Activated CD4-positive, alpha-beta T cell treated with anti-CD3 and anti-CD28 coated beads, Interleukin-2, amount 10 ng/mL, durations not matched to agents 7 days and 5 days (primary cell): ENCODE data around the gene ST6GAL1. TPM values are rescaled to one million over a fixed set of nuclear protein-coding genes. Genes with fewer than 3 reads are reported as not detected.
"Not testable (repeated sequence)": the region's sequence is repeated elsewhere in the genome, so short reads cannot be mapped to it uniquely, and the experiment has no call there.

Experiments used
- CTCF ChIA-PET: fragments of 350-600 bp; sonication (Branson Sonifier 250); formaldehyde crosslinking; loops from one replicate; lab custom pipeline; 2021; ENCODE audit warnings: antibody characterized with exemption; lab: Charles Lee
- POLR2A ChIA-PET: fragments of 350-600 bp; sonication (Branson Sonifier 250); formaldehyde crosslinking; loops from one replicate; lab custom pipeline; 2021; ENCODE audit warnings: antibody characterized with exemption; lab: Charles Lee
- DNase-seq: peaks from one replicate; pipeline ENCODE4 v3.0.0-alpha.2; 2020
- H3K27ac Mint-ChIP-seq: one replicate; pipeline ENCODE4 v1.8.0; 2021; ENCODE audit warnings: mild to moderate bottlenecking, moderate library complexity, mixed read lengths
- H3K27me3 Mint-ChIP-seq: one replicate; pipeline ENCODE4 v1.8.0; 2021; ENCODE audit warnings: mixed read lengths
- H3K36me3 Mint-ChIP-seq: one replicate; pipeline ENCODE4 v1.8.0; 2021; ENCODE audit warnings: low read depth, mixed read lengths
- H3K4me1 Mint-ChIP-seq: one replicate; pipeline ENCODE4 v1.8.0; 2021; ENCODE audit warnings: mixed read lengths
- H3K4me3 Mint-ChIP-seq: one replicate; pipeline ENCODE4 v1.8.0; 2021; ENCODE audit warnings: mild to moderate bottlenecking, moderate library complexity, mixed read lengths
- H3K9me3 Mint-ChIP-seq: one replicate; pipeline ENCODE4 v1.8.0; 2021; ENCODE audit warnings: mixed read lengths
- total RNA-seq, 2 experiments: library from RNA; stranded (reverse); gene quantifications; one replicate each; pipeline ENCODE4 v1.2.3, GENCODE V29; 2021

ST6GAL1 gene
- total RNA-seq, 2 experiments from 2014 or later = 145 to 183 TPM

GRCh38 chr3:186896006-186896405 is 34.3 kb upstream of the ST6GAL1 start:
- POLR2A ChIA-PET = no interaction called here
- Mint-ChIP-seq H3K36me3 (peaks cover 7% of the 10 kb centered on the region), H3K27ac (no peak overlapping the region)

GRCh38 chr3:186896875-186897274 is 33.5 kb upstream of the ST6GAL1 start:
- ChIA-PET CTCF (interaction anchor here (0.5 to 2.5 kb wide), 2 partner anchors 13 to 1413 kb away, joined by 3 to 6 read pairs; no protein-coding TSS in a partner anchor), POLR2A (no interaction called here)
- DNase-seq = no peak
- H3K27me3 Mint-ChIP-seq = no peaks in the 10 kb centered on the region
- H3K4me1 Mint-ChIP-seq = peaks cover 21% of the 10 kb centered on the region
- H3K4me3 Mint-ChIP-seq = no peak overlapping the region
- peaks cover 2% of the 10 kb centered on the region for H3K9me3 Mint-ChIP-seq
- no peak overlapping the region for H3K27ac Mint-ChIP-seq
- peaks cover 10% of the 10 kb centered on the region for H3K36me3 Mint-ChIP-seq

More at GRCh38 chr3:186896006-186896405, 34.3 kb upstream of the ST6GAL1 start:
- CTCF ChIA-PET = interaction anchor here (0.9 to 2.5 kb wide), 2 partner anchors 14 to 35 kb away, joined by 3 to 6 read pairs; partner anchors contain the start of gene ST6GAL1
- no peak for DNase-seq
- Mint-ChIP-seq H3K9me3 (peaks cover 2% of the 10 kb centered on the region), H3K27me3 (no peaks in the 10 kb centered on the region), H3K4me1 (peaks cover 13% of the 10 kb centered on the region), H3K4me3 (no peak overlapping the region)

- peaks cover 47% of the 10 kb centered on the region for H3K36me3 Mint-ChIP-seq
- ChIA-PET POLR2A (no interaction called here), CTCF (interaction anchor here (0.6 kb wide), 1 partner anchor 20 kb away, joined by 3 read pairs; no protein-coding TSS in a partner anchor)
- no peaks in the 10 kb centered on the region for H3K27me3 Mint-ChIP-seq
- H3K4me3 Mint-ChIP-seq = no peak overlapping the region
- peak; percentile 17 for DNase-seq
- H3K9me3 Mint-ChIP-seq = peaks cover 37% of the 10 kb centered on the region
- peaks cover 31% of the 10 kb centered on the region for H3K4me1 Mint-ChIP-seq
- peak overlapping the region; percentile 90 for H3K27ac Mint-ChIP-seq
Measured at GRCh38 chr3:186901135-186901734, 29.1 kb upstream of the ST6GAL1 start.

GRCh38 chr3:186902154-186902553 is 28.2 kb upstream of the ST6GAL1 start:
- Mint-ChIP-seq H3K4me3 (no peak overlapping the region), H3K9me3 (peaks cover 46% of the 10 kb centered on the region), H3K27ac (no peak overlapping the region), H3K36me3 (peaks cover 56% of the 10 kb centered on the region), H3K27me3 (peaks cover 2% of the 10 kb centered on the region), H3K4me1 (peaks cover 39% of the 10 kb centered on the region)
- POLR2A ChIA-PET = no interaction called here
- CTCF ChIA-PET = no interaction called here
- DNase-seq = no peak

GRCh38 chr3:186902713-186903112 is 27.6 kb upstream of the ST6GAL1 start:
- ChIA-PET POLR2A (no interaction called here), CTCF (no interaction called here)
- Mint-ChIP-seq H3K36me3 (peaks cover 62% of the 10 kb centered on the region), H3K27ac (peak overlapping the region; percentile 28), H3K4me3 (no peak overlapping the region), H3K27me3 (peaks cover 2% of the 10 kb centered on the region), H3K9me3 (peaks cover 52% of the 10 kb centered on the region), H3K4me1 (peaks cover 43% of the 10 kb centered on the region)
- DNase-seq = no peak

- H3K4me1 Mint-ChIP-seq = peaks cover 53% of the 10 kb centered on the region
- H3K9me3 Mint-ChIP-seq = peaks cover 61% of the 10 kb centered on the region
- H3K4me3 Mint-ChIP-seq, H3K27me3 Mint-ChIP-seq, POLR2A ChIA-PET, H3K27ac Mint-ChIP-seq, DNase-seq: not testable (repeated sequence)
- H3K36me3 Mint-ChIP-seq = peaks cover 71% of the 10 kb centered on the region
- CTCF ChIA-PET = interaction anchor here (0.6 to 0.7 kb wide), 2 partner anchors 84 to 827 kb away, joined by 3 read pairs; no protein-coding TSS in a partner anchor
Measured at GRCh38 chr3:186903676-186904075, 26.6 kb upstream of the ST6GAL1 start.

- POLR2A ChIA-PET, H3K4me3 Mint-ChIP-seq, H3K27me3 Mint-ChIP-seq, CTCF ChIA-PET, DNase-seq: not testable (repeated sequence)
- Mint-ChIP-seq H3K4me1 (peaks cover 48% of the 10 kb centered on the region), H3K9me3 (peaks cover 61% of the 10 kb centered on the region), H3K36me3 (peaks cover 72% of the 10 kb centered on the region), H3K27ac (peak overlapping the region; percentile 67)
Measured at GRCh38 chr3:186907075-186907474, 23.3 kb upstream of the ST6GAL1 start.

GRCh38 chr3:186909078-186909853 is 21.1 kb upstream of the ST6GAL1 start:
- H3K27ac Mint-ChIP-seq = peak overlapping the region; percentile 96
- H3K36me3 Mint-ChIP-seq = peaks cover 66% of the 10 kb centered on the region

GRCh38 chr3:186915806-186916796 is 14.2 kb upstream of the ST6GAL1 start:
- H3K4me1 Mint-ChIP-seq = peaks cover 57% of the 10 kb centered on the region
- CTCF ChIA-PET = interaction anchor here (1.2 to 1.3 kb wide), 2 partner anchors 13 to 223 kb away, joined by 3 read pairs; partner anchors contain the start of gene RPL39L
- POLR2A ChIA-PET = interaction anchor here (0.7 kb wide), 1 partner anchor 66 kb away, joined by 3 read pairs; no protein-coding TSS in a partner anchor
- peak overlapping the region; percentile 65 for H3K27ac Mint-ChIP-seq
- DNase-seq = peak; percentile 35
- H3K9me3 Mint-ChIP-seq = peaks cover 2% of the 10 kb centered on the region
- peaks cover 18% of the 10 kb centered on the region for H3K36me3 Mint-ChIP-seq
- no peaks in the 10 kb centered on the region for H3K27me3 Mint-ChIP-seq
- peak overlapping the region; percentile 7 for H3K4me3 Mint-ChIP-seq

More at GRCh38 chr3:186909078-186909853, 21.1 kb upstream of the ST6GAL1 start:
- POLR2A ChIA-PET = interaction anchor here (0.7 to 1.1 kb wide), 4 partner anchors 16 to 119 kb away, joined by 3 to 4 read pairs (median 4); no protein-coding TSS in a partner anchor
- peak overlapping the region; percentile 45 for H3K4me3 Mint-ChIP-seq
- CTCF ChIA-PET = interaction anchor here (0.6 to 2.5 kb wide), 8 partner anchors 11 to 230 kb away, joined by 3 to 24 read pairs (median 4); partner anchors contain the start of gene RPL39L
- peaks cover 46% of the 10 kb centered on the region for H3K9me3 Mint-ChIP-seq
- peaks cover 53% of the 10 kb centered on the region for H3K4me1 Mint-ChIP-seq
- peak; percentile 90 for DNase-seq
- peaks cover 2% of the 10 kb centered on the region for H3K27me3 Mint-ChIP-seq

- no peak for DNase-seq
- H3K4me1 Mint-ChIP-seq = peaks cover 55% of the 10 kb centered on the region
- peak overlapping the region; percentile 57 for H3K27ac Mint-ChIP-seq
- H3K27me3 Mint-ChIP-seq = no peaks in the 10 kb centered on the region
- peaks cover 2% of the 10 kb centered on the region for H3K9me3 Mint-ChIP-seq
- CTCF ChIA-PET = interaction anchor here (5.3 kb wide), 1 partner anchor 8 kb away, joined by 24 read pairs; no protein-coding TSS in a partner anchor
- H3K36me3 Mint-ChIP-seq = peaks cover 18% of the 10 kb centered on the region
- POLR2A ChIA-PET = no interaction called here
- no peak overlapping the region for H3K4me3 Mint-ChIP-seq
Measured at GRCh38 chr3:186917512-186918312, 12.6 kb upstream of the ST6GAL1 start.

GRCh38 chr3:186920301-186920700 is 10.0 kb upstream of the ST6GAL1 start:
- POLR2A ChIA-PET = no interaction called here
- CTCF ChIA-PET = interaction anchor here (0.6 to 5.3 kb wide), 5 partner anchors 9 to 1332 kb away, joined by 3 to 24 read pairs (median 5); partner anchors contain the start of gene ST6GAL1
- Mint-ChIP-seq H3K9me3 (peaks cover 2% of the 10 kb centered on the region), H3K27me3 (no peaks in the 10 kb centered on the region), H3K4me1 (peaks cover 35% of the 10 kb centered on the region), H3K27ac (no peak overlapping the region), H3K36me3 (peaks cover 5% of the 10 kb centered on the region), H3K4me3 (no peak overlapping the region)
- DNase-seq = no peak
